HG03432 (cell line): ENCODE results near the gene C3orf18.
A peak's percentile ranks its signal among the peaks of the same experiment; 100 is the strongest.

Experiments
- ATAC-seq: cut with Tn5 transposase; IDR thresholded peaks from one replicate; pipeline ENCODE4 v1.9.1; 2021; ENCODE audit warnings: mild to moderate bottlenecking, moderate library complexity; ENCODE audit not compliant: unreplicated experiment

C3orf18 gene

DNA sequence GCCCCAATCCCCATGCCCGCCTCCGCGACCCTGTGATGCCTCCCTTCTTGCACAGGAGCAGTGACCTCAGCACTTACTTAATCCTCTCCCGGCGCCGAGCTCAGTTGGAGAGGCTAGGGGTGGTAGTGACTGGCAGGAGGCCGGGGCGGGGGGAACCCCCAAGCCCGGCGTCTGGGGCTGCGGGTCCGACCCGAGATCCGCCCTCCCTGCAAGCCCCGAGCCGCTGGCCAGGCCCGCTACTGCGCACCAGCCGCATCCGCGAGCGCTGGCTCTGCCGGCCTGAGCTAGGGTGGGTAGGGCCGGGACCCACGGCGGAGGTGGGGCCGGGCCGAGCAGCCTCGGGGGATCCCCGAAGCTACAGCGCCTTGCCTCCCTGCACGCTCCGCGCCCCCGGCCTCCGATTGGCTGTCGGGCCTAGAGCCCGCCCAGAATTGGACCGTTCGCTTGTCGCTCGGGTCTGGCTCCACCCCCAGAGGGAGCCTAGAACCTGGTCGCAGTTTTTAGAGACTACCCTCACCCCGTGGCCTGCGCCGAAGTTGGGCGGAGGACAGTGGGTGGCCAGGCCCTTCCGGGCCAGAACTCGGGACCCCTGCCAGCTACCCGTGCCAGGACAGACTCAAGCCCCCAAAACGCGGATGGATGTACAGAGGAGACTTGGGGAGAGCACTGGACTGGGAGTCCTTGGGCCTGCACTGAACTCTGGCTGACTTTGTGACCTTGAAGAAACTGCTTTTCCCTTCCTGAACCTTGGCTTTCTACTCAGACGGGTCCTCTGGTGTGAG is at the start of gene C3orf18:
C3orf18 (minus strand) TSS at position 362 of the 782 bp plus-strand sequence. CDS start 2,048 bp downstream, outside the sequence.
- peak; percentile 82 for ATAC-seq

- peak; percentile 70 for ATAC-seq
These were observed 49.2 kb upstream of the C3orf18 start for GRCh38 chr3:50616770-50617095.

DNA sequence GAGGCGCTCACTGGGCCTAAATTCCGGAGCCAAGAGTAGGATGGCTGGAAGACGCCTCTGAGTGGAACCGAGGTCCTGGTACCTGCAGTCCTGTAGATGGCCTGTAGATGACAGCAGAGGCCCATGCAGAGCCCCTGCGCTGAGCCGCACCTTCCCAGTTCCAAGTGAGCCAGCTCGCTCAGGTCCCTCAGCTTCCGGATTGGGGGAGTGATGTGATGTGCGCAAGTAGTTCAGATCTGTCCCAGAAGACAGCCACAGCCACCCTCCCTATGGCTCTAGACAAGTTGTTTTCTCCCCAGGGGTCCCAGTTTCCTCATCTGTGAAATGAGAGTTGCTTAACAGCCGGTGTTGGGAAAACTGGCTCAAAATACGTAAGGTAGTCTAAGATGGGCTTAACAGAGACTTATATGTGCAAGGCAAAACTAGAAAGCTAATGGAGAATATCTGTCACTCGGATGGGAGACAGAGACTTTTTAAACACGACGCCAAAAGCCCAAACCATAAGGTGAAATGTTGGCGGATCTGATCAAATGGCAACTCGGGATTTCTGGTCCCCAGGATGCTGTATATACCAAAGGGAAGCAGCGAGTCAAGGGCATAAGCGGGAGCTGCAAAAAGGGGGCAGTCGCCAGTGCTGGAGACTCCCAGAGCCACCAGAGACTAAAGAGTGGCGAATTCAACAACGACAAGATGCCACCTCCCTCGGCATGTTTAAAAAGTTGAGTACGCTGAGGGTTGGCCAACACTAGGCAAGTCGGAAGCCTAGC is 48.6 kb upstream of the C3orf18 start:
- ATAC-seq, result peak; percentile 30

- ATAC-seq, result no peak
These were observed 47.6 kb upstream of the C3orf18 start for GRCh38 chr3:50615190-50615589.

- ATAC-seq, result no peak
These were observed 45.7 kb upstream of the C3orf18 start for GRCh38 chr3:50612970-50613846.

DNA sequence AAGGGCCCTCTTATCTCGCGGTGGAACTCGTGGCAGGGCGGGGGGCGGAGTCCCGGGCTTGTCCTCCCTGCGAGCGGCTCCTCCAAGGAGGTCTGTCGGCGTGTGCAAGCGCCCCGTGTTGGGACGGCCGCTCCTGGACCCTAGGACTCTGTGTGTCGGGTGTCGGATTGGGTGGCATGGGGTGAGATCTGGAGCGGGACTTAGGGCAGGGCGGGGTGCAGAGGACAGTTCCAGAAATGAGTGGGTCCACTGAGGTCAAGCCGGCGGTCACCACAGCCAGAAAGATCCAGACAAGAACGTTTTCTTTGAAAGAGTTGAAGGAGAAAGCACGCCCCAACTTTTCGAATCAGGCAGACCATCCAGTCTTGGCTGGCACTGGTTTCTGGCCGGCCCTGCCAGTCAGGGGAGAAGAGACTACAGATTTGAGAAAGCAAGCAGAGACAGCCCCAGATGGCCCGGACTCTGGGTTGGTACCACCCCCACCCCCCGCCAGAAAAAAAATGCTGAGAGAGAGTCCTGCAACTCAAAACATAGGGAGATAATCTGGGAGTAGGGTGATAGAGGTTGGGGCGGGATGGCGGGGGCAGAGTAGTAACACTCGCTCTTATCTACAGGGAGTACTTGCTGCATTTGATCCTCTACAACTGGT is 44.8 kb upstream of the C3orf18 start:
- ATAC-seq, result peak; percentile 6

GRCh38 chr3:50611464-50612233 is 44.1 kb upstream of the C3orf18 start, which contains the start of gene CISH:
Gene CISH, minus strand, starts transcription at chr3:50611774. Its CDS starts 124 bp downstream, at chr3:50611650.
- ATAC-seq, result peak; percentile 80

GRCh38 chr3:50610992-50611463 is 43.5 kb upstream of the C3orf18 start:
- ATAC-seq, result no peak

- ATAC-seq, result no peak
These were observed 42.8 kb upstream of the C3orf18 start for GRCh38 chr3:50610181-50610971.

DNA sequence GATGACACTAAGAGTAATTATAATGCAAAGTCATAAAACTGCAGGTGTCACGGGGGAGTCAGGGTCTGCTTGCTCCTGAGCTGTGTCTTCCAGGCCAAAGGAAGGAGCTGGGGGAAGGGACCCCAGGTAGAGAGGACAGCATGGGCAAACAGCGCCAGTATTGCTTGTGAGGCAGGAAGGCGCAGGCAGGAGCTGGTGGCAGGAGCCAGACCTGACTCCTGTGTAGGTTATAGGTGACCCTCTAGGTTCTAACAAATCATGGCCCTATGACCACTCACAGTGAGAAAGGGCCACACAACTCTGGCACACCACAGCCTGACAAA is 42.2 kb upstream of the C3orf18 start:
- ATAC-seq, result no peak

DNA sequence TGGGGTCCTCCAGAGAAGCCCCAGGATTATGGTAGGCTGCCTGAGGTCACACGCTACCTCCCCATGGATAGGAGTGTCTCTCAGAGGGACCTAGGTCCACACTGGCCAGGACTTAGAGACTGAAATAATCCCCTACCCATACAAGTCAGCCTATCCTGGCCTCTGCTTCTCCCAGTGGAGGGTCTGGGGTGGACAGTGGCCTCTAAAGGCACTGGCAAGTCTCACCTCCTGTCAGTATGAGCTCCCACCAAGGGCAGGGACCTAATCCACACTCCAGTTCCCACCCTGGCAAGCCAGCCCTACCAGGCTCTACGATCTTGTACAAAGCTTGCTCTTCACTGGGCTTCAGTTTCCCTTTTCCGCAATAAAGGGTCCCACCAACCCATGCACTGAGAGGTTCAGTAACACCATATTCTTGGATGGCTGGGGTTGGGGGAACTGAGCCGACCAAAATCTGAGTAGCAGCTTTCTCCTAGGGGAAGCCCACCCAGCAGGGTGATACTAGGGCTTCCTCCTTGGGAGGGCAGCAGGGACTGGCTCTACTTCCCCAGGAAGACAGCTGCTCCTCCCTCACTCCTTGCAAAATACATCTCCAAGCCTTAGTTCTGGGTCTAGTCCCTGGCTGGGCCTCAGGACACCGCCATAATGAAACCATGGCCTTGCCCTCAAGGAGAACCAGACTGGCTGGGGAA is 41.7 kb upstream of the C3orf18 start:
- ATAC-seq, result no peak

GRCh38 chr3:50608278-50608677 is 40.7 kb upstream of the C3orf18 start:
- ATAC-seq, result no peak

- no peak for ATAC-seq
These were observed 39.9 kb upstream of the C3orf18 start for GRCh38 chr3:50607271-50608091.

DNA sequence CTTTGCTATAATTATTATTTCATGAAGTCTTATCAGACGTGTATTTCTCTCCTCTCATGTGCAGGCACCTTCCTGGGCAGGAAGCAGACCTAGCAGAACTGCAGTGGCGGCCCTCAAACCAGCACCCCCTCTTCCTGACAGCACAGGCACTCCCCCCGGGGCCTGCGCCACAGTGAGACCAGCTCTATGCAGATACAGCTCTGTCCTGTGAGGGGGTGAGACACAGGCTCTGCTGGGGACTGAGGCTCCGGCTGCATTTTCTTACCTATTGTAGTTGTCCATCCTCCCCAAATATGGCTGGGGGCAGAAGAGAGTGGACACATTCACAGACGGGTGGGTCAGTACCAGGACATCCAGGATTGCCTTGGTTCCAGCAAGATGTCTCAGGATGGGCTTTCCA is 39.0 kb upstream of the C3orf18 start:
- ATAC-seq, result no peak

DNA sequence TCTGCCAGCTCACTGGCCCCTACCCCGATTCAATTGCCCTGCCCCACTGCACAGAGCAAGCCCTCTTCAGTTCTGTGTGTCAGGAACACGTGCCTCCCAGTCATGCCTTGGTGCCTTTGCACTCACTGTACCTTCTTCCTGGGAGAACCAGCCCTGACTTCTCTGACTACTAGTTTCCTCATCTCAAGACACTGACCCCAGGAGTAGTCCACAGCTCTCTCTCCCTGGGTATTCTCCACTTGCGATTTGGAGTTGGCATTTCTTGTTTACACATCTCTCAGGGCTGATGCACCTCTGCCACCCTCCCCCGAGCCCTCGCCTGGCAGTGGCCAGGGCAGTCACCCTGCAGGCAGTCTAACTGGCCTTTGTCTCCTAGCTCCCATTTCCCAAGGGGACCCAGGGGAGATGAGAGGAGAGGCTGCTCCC is 38.4 kb upstream of the C3orf18 start:
- no peak for ATAC-seq

DNA sequence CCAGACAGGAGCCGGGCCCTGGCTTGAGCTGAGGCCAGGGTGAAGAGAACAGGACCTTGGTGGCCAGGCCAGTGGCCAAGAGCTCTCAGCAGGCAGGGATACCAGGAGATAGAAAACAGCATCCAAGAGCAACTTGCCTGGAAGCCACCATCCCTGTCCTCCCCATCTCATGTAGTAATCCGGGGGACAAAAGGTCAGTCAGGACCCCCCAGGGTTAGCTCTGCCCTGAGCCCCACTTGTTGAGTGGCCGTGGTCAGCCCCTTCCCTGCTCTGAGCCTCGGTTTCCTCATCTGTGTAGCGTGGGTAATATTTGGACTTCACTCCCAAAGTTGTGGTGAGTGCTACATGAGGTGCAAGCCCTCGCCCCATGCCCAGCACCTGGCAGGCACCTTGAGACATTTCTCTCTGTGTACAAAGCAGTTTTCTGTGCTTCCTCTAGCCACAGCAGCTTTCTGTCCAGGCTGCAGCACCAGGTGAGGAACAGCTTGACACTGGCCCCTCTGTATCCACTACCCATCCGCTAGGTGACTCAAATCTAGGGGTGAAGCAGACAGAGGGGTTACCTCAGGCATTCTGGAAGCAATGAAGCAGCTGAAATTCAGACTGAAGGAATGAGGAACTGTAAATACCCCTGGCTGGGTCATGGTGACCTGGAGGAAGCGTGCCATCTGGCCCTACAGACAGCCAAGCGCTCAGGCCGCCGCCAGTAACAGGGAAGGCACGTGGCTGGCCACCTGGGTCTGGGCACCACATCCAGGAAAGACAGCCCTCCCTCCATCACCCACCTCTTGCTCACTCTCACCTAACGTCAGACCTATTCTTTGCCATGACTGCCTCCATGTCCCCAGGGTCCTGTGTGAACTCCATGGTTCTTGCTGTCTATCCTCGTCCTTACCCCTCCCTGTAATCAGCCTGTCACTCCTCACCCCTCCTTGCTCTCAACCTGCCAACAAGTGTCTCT is 37.4 kb upstream of the C3orf18 start:
- ATAC-seq, result no peak
